Transverse colon (tissue), 4 donors: ENCODE results near the gene ACTN1. TPM values are rescaled to one million over a fixed set of nuclear protein-coding genes. Genes with fewer than 3 reads are reported as not detected.
"Not testable (repeated sequence)": the region's sequence is repeated elsewhere in the genome, so short reads cannot be mapped to it uniquely, and the experiment has no call there.

Experiments used
- DNase-seq: peaks from one replicate; pipeline ENCODE4 v3.0.0-alpha.2; 2019
- H3K27ac ChIP-seq, 4 donors: fragments of 200-600 bp; sonication (generic); 2 replicates each; pipeline ENCODE4 v1.5.1; 2016 to 2018; ENCODE audit warnings: inconsistent platforms in 4 of 4
- H3K27me3 ChIP-seq: fragments of 200-600 bp; sonication (generic); 2 replicates; pipeline ENCODE4 v1.5.1; 2017; ENCODE audit warnings: inconsistent platforms
- H3K36me3 ChIP-seq, 4 donors: fragments of 200-600 bp; sonication (generic); 2 replicates each; pipeline ENCODE4 v1.5.1; 2017 to 2019; ENCODE audit warnings: inconsistent platforms in 4 of 4
- H3K4me1 ChIP-seq, 4 donors: fragments of 200-600 bp; sonication (generic); 2 replicates each; pipeline ENCODE4 v1.5.1; 2017 to 2020; ENCODE audit warnings: inconsistent platforms in 4 of 4
- H3K4me3 ChIP-seq, 4 donors: fragments of 200-600 bp; sonication (generic); 1 replicate in 1 of 4; 2 replicates in 3 of 4; pipeline versions ENCODE4 v1.5.1 to v1.6.1; 2017 to 2019; ENCODE audit warnings: inconsistent platforms in 4 of 4
- H3K9me3 ChIP-seq, 2 donors: fragments of 200-600 bp; sonication (generic); 2 replicates each; pipeline ENCODE4 v1.5.1; 2017 to 2019; ENCODE audit warnings: inconsistent platforms in 2 of 2
- CTCF ChIP-seq, 5 experiments: fragments of 200-600 bp in 3 of 5; fragments of 450-650 bp in 2 of 5; sonication (generic) in 3 of 5; IDR thresholded peaks; 1 replicate in 2 of 5; 2 replicates in 3 of 5; pipeline ENCODE4 v1.5.1; 2016 to 2017; ENCODE audit warnings: antibody characterized with exemption in 5 of 5, inconsistent platforms in 3 of 5, mild to moderate bottlenecking in 2 of 5, moderate library complexity in 1 of 5
- EP300 ChIP-seq: sonication (generic); formaldehyde crosslinking; IDR thresholded peaks from one replicate; pipeline ENCODE4 v1.6.1; 2017; ENCODE audit warnings: antibody characterized with exemption, low read depth
- POLR2A ChIP-seq: fragments of 450-650 bp; IDR thresholded peaks from one replicate; pipeline ENCODE4 v1.6.1; 2016; ENCODE audit warnings: antibody characterized with exemption, mild to moderate bottlenecking, moderate library complexity
- POLR2AphosphoS5 ChIP-seq, 3 donors: sonication (generic); formaldehyde crosslinking; IDR thresholded peaks; one replicate each; pipeline ENCODE4 v1.6.1; 2016; ENCODE audit warnings: antibody characterized with exemption in 3 of 3
- WGBS, 2 donors: methylation state at CpG; one replicate each; pipeline ENCODE4 v1.1.5; 2018; ENCODE audit warnings: low coverage in 1 of 2; 5-methylcytosine and 5-hydroxymethylcytosine counted together
- in situ Hi-C, 4 donors: fragments of 200-750 bp; cut with MboI; loops; one replicate each; pipeline versions ENCODE4 v1.15.0 to v1.15.1; 2017; ENCODE audit warnings: low sequenced_read_pairs in 3 of 4, low pct_ligation_motif_present in 1 of 4, low pct_unique_long_range_greater_than_20kb in 1 of 4
- intact Hi-C: fragments of 100-400 bp; cut with DNase I; formaldehyde crosslinking; loops from one replicate; pipeline ENCODE4 v1.15.1; 2023; ENCODE audit warnings: low total_unique reads
- total RNA-seq, 4 donors: library from RNA; depleted of rRNA; stranded (reverse); fragments of >200 nt; gene quantifications; one replicate each; pipeline ENCODE4 v1.1.0, GENCODE V29; 2016

The ACTN1 gene
- total RNA-seq, 4 donors from 2014 or later = 127 to 403 (median 197) TPM

GRCh38 chr14:68857516-68858070, 121.5 kb downstream of the ACTN1 start:
- in situ Hi-C loops = no loop called here
- Histone ChIP-seq H3K36me3 (no peaks in the 10 kb centered on the region), H3K27me3 (no peaks in the 10 kb centered on the region), H3K27ac (no peak overlapping the region), H3K4me1 (peaks cover 0 to 4% (median 0%) of the 10 kb centered on the region in 4 donors), H3K9me3 (no peaks in the 10 kb centered on the region), H3K4me3 (no peak overlapping the region)
- WGBS, 2 donors = 80 to 87% methylated on average over 3 to 5 of the region's 5 CpGs
- intact Hi-C loops = no loop called here
- no peak for DNase-seq
- TF ChIP-seq POLR2AphosphoS5 (IDR thresholded peaks at IDR 0.05) (no peak), POLR2A (no peak), CTCF (IDR thresholded peaks at IDR 0.05) (no peak), EP300 (no peak)

GRCh38 chr14:68856572-68856971, 122.5 kb downstream of the ACTN1 start:
- Histone ChIP-seq H3K4me1 (peaks cover 0 to 4% (median 0%) of the 10 kb centered on the region in 4 donors), H3K27ac (peak overlapping the region in 2 of 4 donors; percentile 8 to 43)
- 55 to 78% methylated on average over 6 of the region's 6 CpGs for WGBS, 2 donors

GRCh38 chr14:68854421-68854820, 124.7 kb downstream of the ACTN1 start:
- TF ChIP-seq POLR2A (no peak), EP300 (no peak), CTCF (IDR thresholded peaks at IDR 0.05) (no peak), POLR2AphosphoS5 (IDR thresholded peaks at IDR 0.05) (no peak)
- no peak overlapping the region for H3K27ac ChIP-seq
- in situ Hi-C loops (no loop called here), intact Hi-C loops (no loop called here)
- DNase-seq = no peak
- 81 to 87% methylated on average over 3 to 7 of the region's 7 CpGs for WGBS, 2 donors
- no peaks in the 10 kb centered on the region for H3K36me3 ChIP-seq
- H3K9me3 ChIP-seq = no peaks in the 10 kb centered on the region
- H3K4me1 ChIP-seq = peaks cover 0 to 4% (median 0%) of the 10 kb centered on the region in 4 donors
- no peaks in the 10 kb centered on the region for H3K27me3 ChIP-seq
- H3K4me3 ChIP-seq = no peak overlapping the region

More at GRCh38 chr14:68856572-68856971, 122.5 kb downstream of the ACTN1 start:
- no peaks in the 10 kb centered on the region for H3K27me3 ChIP-seq
- in situ Hi-C loops = no loop called here
- intact Hi-C loops = no loop called here
- H3K4me3 ChIP-seq = no peak overlapping the region
- no peak for DNase-seq
- H3K36me3 ChIP-seq = no peaks in the 10 kb centered on the region
- TF ChIP-seq POLR2A (no peak), CTCF (IDR thresholded peaks at IDR 0.05) (no peak), POLR2AphosphoS5 (IDR thresholded peaks at IDR 0.05) (peak; percentile 14 to 75 (median 15)), EP300 (no peak)
- H3K9me3 ChIP-seq = no peaks in the 10 kb centered on the region

GRCh38 chr14:68853749-68854148, 125.4 kb downstream of the ACTN1 start:
- intact Hi-C loops (no loop called here), in situ Hi-C loops (no loop called here)
- WGBS, 2 donors = 81 to 96% methylated on average over 5 to 6 of the region's 6 CpGs
- H3K4me3 ChIP-seq = no peak overlapping the region
- peaks cover 0 to 4% (median 0%) of the 10 kb centered on the region in 4 donors for H3K4me1 ChIP-seq
- TF ChIP-seq POLR2AphosphoS5 (IDR thresholded peaks at IDR 0.05) = no peak
- TF ChIP-seq EP300 = no peak
- TF ChIP-seq POLR2A = no peak
- TF ChIP-seq CTCF (IDR thresholded peaks at IDR 0.05) = no peak
- no peaks in the 10 kb centered on the region for H3K9me3 ChIP-seq
- H3K36me3 ChIP-seq = no peaks in the 10 kb centered on the region
- no peaks in the 10 kb centered on the region for H3K27me3 ChIP-seq
- DNase-seq = no peak
- H3K27ac ChIP-seq = peak overlapping the region in 1 of 4 donors; percentile 21

GRCh38 chr14:68852493-68852892, 126.6 kb downstream of the ACTN1 start:
- intact Hi-C loops, in situ Hi-C loops: not testable (repeated sequence)
- WGBS, 2 donors = 96 to 100% methylated on average over 7 of the region's 7 CpGs

More at GRCh38 chr14:68852493-68852892, 126.6 kb downstream of the ACTN1 start:
- DNase-seq, H3K4me1 ChIP-seq, H3K27me3 ChIP-seq, H3K4me3 ChIP-seq, H3K9me3 ChIP-seq, H3K36me3 ChIP-seq, H3K27ac ChIP-seq: not testable (repeated sequence)
